HEK293 (cell line): Measurements from ENCODE around the gene EFCAB9.

Source experiments
- ZBTB7A ChIP-seq: fragments of 450-650 bp; formaldehyde crosslinking; IDR thresholded peaks from 2 replicates; pipeline ENCODE4 v1.5.1; 2016; ENCODE audit warnings: low read depth, missing biosample characterization, missing genetic modification characterization
- ZNF223 ChIP-seq: fragments of 450-650 bp; formaldehyde crosslinking; IDR thresholded peaks from 2 replicates; pipeline ENCODE4 v1.5.1; 2016; ENCODE audit warnings: missing biosample characterization, missing genetic modification characterization
- ZNF530 ChIP-seq: fragments of 450-650 bp; formaldehyde crosslinking; IDR thresholded peaks from 2 replicates; pipeline ENCODE4 v1.5.1; 2016; ENCODE audit warnings: low read depth, missing biosample characterization, missing genetic modification characterization
- TF ChIP-seq, protein P1 (sequence below): fragments of 450-650 bp; formaldehyde crosslinking; IDR thresholded peaks from 2 replicates; pipeline ENCODE4 v1.5.1; 2016; ENCODE audit warnings: missing biosample characterization, missing genetic modification characterization
- TF ChIP-seq, protein P2 (sequence below): fragments of 450-650 bp; formaldehyde crosslinking; IDR thresholded peaks from 2 replicates; pipeline ENCODE4 v1.5.1; 2016; ENCODE audit warnings: missing biosample characterization, missing genetic modification characterization
- TF ChIP-seq, protein P3 (sequence below): fragments of 450-650 bp; formaldehyde crosslinking; IDR thresholded peaks from 2 replicates; pipeline ENCODE4 v1.5.1; 2016; ENCODE audit warnings: missing biosample characterization, missing genetic modification characterization, low read depth

DNA sequence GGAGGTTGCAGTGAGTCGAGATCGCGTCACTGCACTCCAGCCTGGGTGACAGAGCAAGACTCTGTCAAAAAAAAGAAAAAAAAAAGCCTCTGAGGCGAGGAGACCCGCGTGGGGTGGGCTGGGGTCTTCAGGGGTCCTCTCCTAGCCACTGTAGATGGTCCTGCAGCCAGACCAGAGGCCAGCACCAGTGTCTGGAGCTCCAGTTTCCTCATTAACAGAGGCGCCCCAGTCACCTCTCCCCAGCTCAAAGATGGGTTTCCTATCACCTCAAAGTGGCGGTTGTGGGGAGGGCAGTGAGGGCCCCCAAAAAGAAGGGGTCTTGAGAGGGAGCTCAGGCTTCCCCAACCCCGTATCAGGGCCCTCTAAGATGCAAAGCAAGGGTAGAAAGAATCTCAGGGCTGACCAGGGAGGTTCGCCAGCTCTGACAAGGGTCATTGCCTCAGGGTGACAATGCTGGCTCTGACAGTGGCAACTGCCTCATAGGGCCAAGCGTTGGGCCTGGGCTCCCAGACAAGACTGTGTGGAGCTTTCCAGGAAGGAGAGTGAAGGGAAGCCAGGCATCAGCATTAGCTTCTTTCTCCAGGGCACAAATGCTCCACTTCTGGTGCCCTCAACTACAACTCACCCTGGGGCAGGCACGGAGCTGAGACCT is 20.9 kb upstream of the EFCAB9 start:
- TF ChIP-seq, protein P1, sequence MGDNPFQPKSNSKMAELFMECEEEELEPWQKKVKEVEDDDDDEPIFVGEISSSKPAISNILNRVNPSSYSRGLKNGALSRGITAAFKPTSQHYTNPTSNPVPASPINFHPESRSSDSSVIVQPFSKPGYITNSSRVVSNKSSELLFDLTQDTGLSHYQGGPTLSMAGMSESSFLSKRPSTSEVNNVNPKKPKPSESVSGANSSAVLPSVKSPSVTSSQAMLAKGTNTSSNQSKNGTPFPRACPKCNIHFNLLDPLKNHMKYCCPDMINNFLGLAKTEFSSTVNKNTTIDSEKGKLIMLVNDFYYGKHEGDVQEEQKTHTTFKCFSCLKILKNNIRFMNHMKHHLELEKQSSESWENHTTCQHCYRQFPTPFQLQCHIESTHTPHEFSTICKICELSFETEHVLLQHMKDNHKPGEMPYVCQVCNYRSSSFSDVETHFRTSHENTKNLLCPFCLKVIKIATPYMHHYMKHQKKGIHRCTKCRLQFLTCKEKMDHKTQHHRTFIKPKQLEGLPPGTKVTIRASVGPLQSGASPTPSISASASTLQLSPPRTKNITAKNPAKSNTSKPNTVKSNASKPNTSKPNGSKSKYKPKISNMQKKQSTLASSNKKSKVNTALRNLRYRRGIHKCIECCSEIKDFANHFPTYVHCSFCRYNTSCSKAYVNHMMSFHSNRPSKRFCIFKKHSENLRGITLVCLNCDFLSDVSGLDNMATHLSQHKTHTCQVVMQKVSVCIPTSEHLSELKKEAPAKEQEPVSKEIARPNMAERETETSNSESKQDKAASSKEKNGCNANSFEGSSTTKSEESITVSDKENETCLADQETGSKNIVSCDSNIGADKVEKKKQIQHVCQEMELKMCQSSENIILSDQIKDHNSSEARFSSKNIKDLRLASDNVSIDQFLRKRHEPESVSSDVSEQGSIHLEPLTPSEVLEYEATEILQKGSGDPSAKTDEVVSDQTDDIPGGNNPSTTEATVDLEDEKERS (tag by site-specific recombination): no peak
- no peak for TF ChIP-seq ZBTB7A (tag by site-specific recombination)
- TF ChIP-seq, protein P2, sequence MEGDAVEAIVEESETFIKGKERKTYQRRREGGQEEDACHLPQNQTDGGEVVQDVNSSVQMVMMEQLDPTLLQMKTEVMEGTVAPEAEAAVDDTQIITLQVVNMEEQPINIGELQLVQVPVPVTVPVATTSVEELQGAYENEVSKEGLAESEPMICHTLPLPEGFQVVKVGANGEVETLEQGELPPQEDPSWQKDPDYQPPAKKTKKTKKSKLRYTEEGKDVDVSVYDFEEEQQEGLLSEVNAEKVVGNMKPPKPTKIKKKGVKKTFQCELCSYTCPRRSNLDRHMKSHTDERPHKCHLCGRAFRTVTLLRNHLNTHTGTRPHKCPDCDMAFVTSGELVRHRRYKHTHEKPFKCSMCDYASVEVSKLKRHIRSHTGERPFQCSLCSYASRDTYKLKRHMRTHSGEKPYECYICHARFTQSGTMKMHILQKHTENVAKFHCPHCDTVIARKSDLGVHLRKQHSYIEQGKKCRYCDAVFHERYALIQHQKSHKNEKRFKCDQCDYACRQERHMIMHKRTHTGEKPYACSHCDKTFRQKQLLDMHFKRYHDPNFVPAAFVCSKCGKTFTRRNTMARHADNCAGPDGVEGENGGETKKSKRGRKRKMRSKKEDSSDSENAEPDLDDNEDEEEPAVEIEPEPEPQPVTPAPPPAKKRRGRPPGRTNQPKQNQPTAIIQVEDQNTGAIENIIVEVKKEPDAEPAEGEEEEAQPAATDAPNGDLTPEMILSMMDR: no peak
- TF ChIP-seq, protein P3, sequence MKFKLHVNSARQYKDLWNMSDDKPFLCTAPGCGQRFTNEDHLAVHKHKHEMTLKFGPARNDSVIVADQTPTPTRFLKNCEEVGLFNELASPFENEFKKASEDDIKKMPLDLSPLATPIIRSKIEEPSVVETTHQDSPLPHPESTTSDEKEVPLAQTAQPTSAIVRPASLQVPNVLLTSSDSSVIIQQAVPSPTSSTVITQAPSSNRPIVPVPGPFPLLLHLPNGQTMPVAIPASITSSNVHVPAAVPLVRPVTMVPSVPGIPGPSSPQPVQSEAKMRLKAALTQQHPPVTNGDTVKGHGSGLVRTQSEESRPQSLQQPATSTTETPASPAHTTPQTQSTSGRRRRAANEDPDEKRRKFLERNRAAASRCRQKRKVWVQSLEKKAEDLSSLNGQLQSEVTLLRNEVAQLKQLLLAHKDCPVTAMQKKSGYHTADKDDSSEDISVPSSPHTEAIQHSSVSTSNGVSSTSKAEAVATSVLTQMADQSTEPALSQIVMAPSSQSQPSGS (tag by site-specific recombination): no peak
- TF ChIP-seq ZNF223 (tag by site-specific recombination): no peak
- TF ChIP-seq ZNF530 (tag by site-specific recombination): no peak
